Nephron (organoid): ENCODE results near the gene BHLHE23.

Experiments
- H3K27ac Mint-ChIP-seq, 3 experiments: 2 replicates each; pipeline ENCODE4 v1.8.0; 2020; ENCODE audit warnings: mixed read lengths in 3 of 3, mild to moderate bottlenecking in 2 of 3, moderate library complexity in 1 of 3
- H3K27me3 Mint-ChIP-seq: 2 replicates; pipeline ENCODE4 v1.8.0; 2021; ENCODE audit warnings: low read depth, mild to moderate bottlenecking, moderate library complexity, mixed read lengths
- H3K36me3 Mint-ChIP-seq: 2 replicates; pipeline ENCODE4 v1.8.0; 2020; ENCODE audit warnings: low read depth, mixed read lengths
- H3K4me1 Mint-ChIP-seq: 2 replicates; pipeline ENCODE4 v1.8.0; 2020; ENCODE audit warnings: mixed read lengths
- H3K4me3 Mint-ChIP-seq, 3 experiments: 2 replicates each; pipeline ENCODE4 v1.8.0; 2020; ENCODE audit warnings: mild to moderate bottlenecking in 3 of 3, mixed read lengths in 3 of 3, moderate library complexity in 2 of 3
- H3K9me3 Mint-ChIP-seq: 2 replicates; pipeline ENCODE4 v1.8.0; 2020; ENCODE audit warnings: mixed read lengths
- CTCF ChIP-seq, 3 experiments: fragments of 200-600 bp; sonication (generic); IDR thresholded peaks; one replicate each; pipeline ENCODE4 v1.5.0; 2021; ENCODE audit warnings: antibody characterized with exemption in 3 of 3; ENCODE audit not compliant: unreplicated experiment in 3 of 3

Gene BHLHE23

GRCh38 chr20:62984666-62985443 is 21.9 kb downstream of the BHLHE23 start:
- Mint-ChIP-seq H3K27me3 (peaks cover 61% of the 10 kb centered on the region), H3K4me1 (peaks cover 19% of the 10 kb centered on the region), H3K36me3 (no peaks in the 10 kb centered on the region), H3K27ac (peak overlapping the region; percentile 13 to 41 (median 38)), H3K4me3 (no peak overlapping the region), H3K9me3 (no peaks in the 10 kb centered on the region)
- no peak for TF ChIP-seq CTCF (IDR thresholded peaks at IDR 0.05; ENCODE audit: unreplicated experiment in 3 of 3)

- Mint-ChIP-seq H3K4me1 (peaks cover 19% of the 10 kb centered on the region), H3K36me3 (no peaks in the 10 kb centered on the region), H3K27me3 (peaks cover 66% of the 10 kb centered on the region), H3K27ac (no peak overlapping the region), H3K9me3 (no peaks in the 10 kb centered on the region), H3K4me3 (no peak overlapping the region)
- no peak for TF ChIP-seq CTCF (IDR thresholded peaks at IDR 0.05; ENCODE audit: unreplicated experiment in 3 of 3)
Observed at GRCh38 chr20:62983210-62983609, 23.6 kb downstream of the BHLHE23 start.

GRCh38 chr20:62982124-62983075 is 24.4 kb downstream of the BHLHE23 start:
- no peaks in the 10 kb centered on the region for H3K9me3 Mint-ChIP-seq
- no peak overlapping the region for H3K27ac Mint-ChIP-seq
- peaks cover 70% of the 10 kb centered on the region for H3K27me3 Mint-ChIP-seq
- H3K36me3 Mint-ChIP-seq, result no peaks in the 10 kb centered on the region
- no peak overlapping the region for H3K4me3 Mint-ChIP-seq
- H3K4me1 Mint-ChIP-seq, result peaks cover 19% of the 10 kb centered on the region
- TF ChIP-seq CTCF (IDR thresholded peaks at IDR 0.05; ENCODE audit: unreplicated experiment in 3 of 3), result no peak

- no peaks in the 10 kb centered on the region for H3K36me3 Mint-ChIP-seq
Observed at GRCh38 chr20:62980970-62981369, 25.8 kb downstream of the BHLHE23 start.

GRCh38 chr20:62980380-62980960 is 26.3 kb downstream of the BHLHE23 start:
- H3K4me1 Mint-ChIP-seq, result peaks cover 26% of the 10 kb centered on the region
- H3K36me3 Mint-ChIP-seq, result no peaks in the 10 kb centered on the region
- H3K27ac Mint-ChIP-seq, result no peak overlapping the region
- peaks cover 89% of the 10 kb centered on the region for H3K27me3 Mint-ChIP-seq
- no peaks in the 10 kb centered on the region for H3K9me3 Mint-ChIP-seq
- no peak overlapping the region for H3K4me3 Mint-ChIP-seq
- TF ChIP-seq CTCF (IDR thresholded peaks at IDR 0.05; ENCODE audit: unreplicated experiment in 3 of 3), result no peak

More at GRCh38 chr20:62980970-62981369, 25.8 kb downstream of the BHLHE23 start:
- Mint-ChIP-seq H3K4me3 (no peak overlapping the region), H3K27me3 (peaks cover 84% of the 10 kb centered on the region), H3K4me1 (peaks cover 26% of the 10 kb centered on the region), H3K27ac (no peak overlapping the region), H3K9me3 (no peaks in the 10 kb centered on the region)
- no peak for TF ChIP-seq CTCF (IDR thresholded peaks at IDR 0.05; ENCODE audit: unreplicated experiment in 3 of 3)
